ENCODE measurements around the gene CST4. TPM values are rescaled to one million over a fixed set of nuclear protein-coding genes. Genes with fewer than 3 reads are reported as not detected.
"Not testable (repeated sequence)": the region's sequence is repeated elsewhere in the genome, so short reads cannot be mapped to it uniquely, and the experiment has no call there.

CST4 gene
- total and polyA plus RNA-seq, 7 experiments from 2014 or later = not detected

- ATAC-seq; DNase-seq; H3K27me3 ChIP-seq (ENCODE audit: control insufficient read depth in 2 of 2, insufficient read depth in 2 of 2, low read length in 2 of 2); H3K27ac ChIP-seq (ENCODE audit: low read depth, low read length); H3K4me1 ChIP-seq (ENCODE audit: control insufficient read depth in 2 of 2, insufficient read depth in 2 of 2, low read length in 2 of 2); H3K9me3 Mint-ChIP-seq; intact Hi-C loops (cut with micrococcal nuclease); H3K27ac Mint-ChIP-seq; H3K36me3 Mint-ChIP-seq; CTCF ChIA-PET; POLR2A ChIA-PET; H3K4me3 ChIP-seq (ENCODE audit: low read length); H3K9me3 ChIP-seq (ENCODE audit: control insufficient read depth in 2 of 3, low read length in 3 of 3); H3K36me3 ChIP-seq (ENCODE audit: control insufficient read depth in 2 of 3, insufficient read depth in 3 of 3, low read length in 3 of 3): not testable (repeated sequence)
- H3K27me3 Mint-ChIP-seq = peaks cover 17 to 40% (median 20%) of the 10 kb centered on the region in 5 donors
- peaks cover 2 to 16% (median 6%) of the 10 kb centered on the region in 7 donors for H3K4me1 Mint-ChIP-seq
- H3K4me3 Mint-ChIP-seq = peak overlapping the region in 1 of 10 donors; percentile 20
Observed at GRCh38 chr20:23635768-23636090, 53.1 kb downstream of the CST4 start.

Other genes starting within 250 kb of the CST4 start
- gene CSTL1, start 249.4 kb downstream of the CST4 start, total RNA-seq = not detected
- gene CSTL1, start 249.4 kb downstream of the CST4 start, polyA plus RNA-seq = not detected
- not detected for gene CST11, start 236.2 kb downstream of the CST4 start, total RNA-seq
- gene CST11, start 236.2 kb downstream of the CST4 start, polyA plus RNA-seq = not detected
- not detected for gene CST8, start 197.9 kb downstream of the CST4 start, total RNA-seq
- gene CST8, start 197.9 kb downstream of the CST4 start, polyA plus RNA-seq = not detected
- not detected for gene CST9L, start 120.6 kb downstream of the CST4 start, total RNA-seq
- gene CST9L, start 120.6 kb downstream of the CST4 start, polyA plus RNA-seq = not detected
- not detected for gene CST9, start 83.1 kb downstream of the CST4 start, total RNA-seq
- not detected for gene CST9, start 83.1 kb downstream of the CST4 start, polyA plus RNA-seq
- 100 to 1,000 TPM in 1 of 5 experiments, 10 to 100 TPM in 3, 1 to 10 TPM in 1; 1.7 to 520 (median 22.2) TPM for gene CST3, start 51.1 kb downstream of the CST4 start, total RNA-seq
- gene CST3, start 51.1 kb downstream of the CST4 start, polyA plus RNA-seq = 1 to 10 TPM; 2.5 to 5.5 TPM
- not detected for gene CST1, start 61.9 kb upstream of the CST4 start, total RNA-seq
- gene CST1, start 61.9 kb upstream of the CST4 start, polyA plus RNA-seq = not detected
- not detected for gene CST2, start 137.7 kb upstream of the CST4 start, total RNA-seq
- not detected for gene CST2, start 137.7 kb upstream of the CST4 start, polyA plus RNA-seq
- not detected for gene CST5, start 190.7 kb upstream of the CST4 start, total RNA-seq
- gene CST5, start 190.7 kb upstream of the CST4 start, polyA plus RNA-seq = not detected